HUES64 (cell line): ENCODE results near the gene PHF21A.
A peak's percentile ranks its signal among the peaks of the same experiment; 100 is the strongest.

Experiments used
- H3K27ac ChIP-seq: 2 replicates; pipeline ENCODE4 v1.7.0; 2013; ENCODE audit warnings: low read depth, low read length, inconsistent platforms
- H3K27me3 ChIP-seq: 2 replicates; pipeline ENCODE4 v1.6.1; 2013; ENCODE audit warnings: mild to moderate bottlenecking, low read length; ENCODE audit not compliant: insufficient read depth
- H3K36me3 ChIP-seq: 2 replicates; pipeline ENCODE4 v1.6.1; 2013; ENCODE audit warnings: mild to moderate bottlenecking, low read length; ENCODE audit not compliant: insufficient read depth
- H3K4me1 ChIP-seq: 2 replicates; pipeline ENCODE4 v1.6.1; 2013; ENCODE audit warnings: mild to moderate bottlenecking, low read length, moderate library complexity; ENCODE audit not compliant: insufficient read depth
- H3K4me3 ChIP-seq: 2 replicates; pipeline ENCODE4 v1.5.1; 2013; ENCODE audit warnings: mild to moderate bottlenecking, low read length, moderate library complexity
- H3K9ac ChIP-seq: 2 replicates; pipeline ENCODE4 v1.6.1; 2013; ENCODE audit warnings: mild to moderate bottlenecking, low read depth, low read length
- H3K9me3 ChIP-seq: 2 replicates; pipeline ENCODE4 v1.6.1; 2013; ENCODE audit warnings: low read depth, low read length; ENCODE audit not compliant: insufficient read depth
- WGBS: fragments of 150-250, 120-280 bp; methylation state at CpG from one replicate; pipeline ENCODE4 v1.1.7; 2013; ENCODE audit warnings: missing lambda C conversion rate; 5-methylcytosine and 5-hydroxymethylcytosine counted together

Gene PHF21A

GRCh38 chr11:45926536-45927331 lies 194.5 kb downstream of the PHF21A start:
- Histone ChIP-seq H3K36me3 (peaks cover 48% of the 10 kb centered on the region; the same call in 1 of the 2 replicates), H3K27me3 (peaks cover 10% of the 10 kb centered on the region), H3K27ac (no peak overlapping the region), H3K4me3 (no peak overlapping the region), H3K9me3 (no peaks in the 10 kb centered on the region), H3K9ac (no peak overlapping the region), H3K4me1 (no peaks in the 10 kb centered on the region)
- 96% methylated on average over 12 of the region's 12 CpGs for WGBS

GRCh38 chr11:45926001-45926401 lies 195.3 kb downstream of the PHF21A start:
- Histone ChIP-seq H3K27ac (no peak overlapping the region), H3K9me3 (no peaks in the 10 kb centered on the region), H3K4me1 (peaks cover 5% of the 10 kb centered on the region; the same call in 1 of the 2 replicates), H3K36me3 (peaks cover 42% of the 10 kb centered on the region; the same call in 1 of the 2 replicates), H3K4me3 (no peak overlapping the region), H3K9ac (no peak overlapping the region), H3K27me3 (peaks cover 15% of the 10 kb centered on the region)
- WGBS, result 90% methylated on average over 12 of the region's 12 CpGs

GRCh38 chr11:45925550-45925949 lies 195.7 kb downstream of the PHF21A start:
- peaks cover 20% of the 10 kb centered on the region for H3K27me3 ChIP-seq
- no peak overlapping the region for H3K27ac ChIP-seq
- no peak overlapping the region for H3K4me3 ChIP-seq
- peaks cover 7% of the 10 kb centered on the region; the same call in 1 of the 2 replicates for H3K4me1 ChIP-seq
- peaks cover 40% of the 10 kb centered on the region; the same call in 1 of the 2 replicates for H3K36me3 ChIP-seq
- no peaks in the 10 kb centered on the region for H3K9me3 ChIP-seq
- WGBS, result 94% methylated on average over 2 of the region's 3 CpGs
- H3K9ac ChIP-seq, result no peak overlapping the region

DNA sequence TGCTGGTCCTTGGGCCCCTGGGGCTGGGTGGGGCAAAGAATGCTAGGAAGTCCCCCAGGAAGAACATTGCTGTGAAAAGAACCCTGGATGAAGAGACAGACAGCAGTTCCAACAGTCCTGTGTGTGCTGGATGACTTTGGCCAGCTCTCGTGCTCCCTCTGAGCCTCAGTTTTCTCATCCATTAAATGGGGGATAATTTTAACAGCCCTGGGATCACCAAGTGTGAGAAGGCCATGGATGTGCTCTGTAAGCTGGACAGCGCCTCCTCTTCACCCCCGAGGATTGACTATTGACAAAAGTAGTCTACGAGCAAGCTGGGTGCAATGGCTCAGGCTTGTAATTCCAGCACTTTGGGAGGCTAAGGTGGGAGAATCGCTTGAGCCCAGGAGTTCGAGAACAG lies 196.3 kb downstream of the PHF21A start:
- 96% methylated on average over 6 of the region's 6 CpGs for WGBS

GRCh38 chr11:45924036-45924915 lies 197.0 kb downstream of the PHF21A start:
- Histone ChIP-seq H3K4me3 (no peak overlapping the region), H3K27ac (no peak overlapping the region), H3K36me3 (peaks cover 38% of the 10 kb centered on the region; the same call in 1 of the 2 replicates), H3K4me1 (peaks cover 10% of the 10 kb centered on the region; the same call in 1 of the 2 replicates), H3K27me3 (peaks cover 22% of the 10 kb centered on the region), H3K9ac (no peak overlapping the region), H3K9me3 (no peaks in the 10 kb centered on the region)
- 89% methylated on average over 22 of the region's 22 CpGs for WGBS

More for the DNA sequence above, 196.3 kb downstream of the PHF21A start:
- Histone ChIP-seq H3K4me1 (peaks cover 10% of the 10 kb centered on the region; the same call in 1 of the 2 replicates), H3K27me3 (peaks cover 22% of the 10 kb centered on the region), H3K4me3 (no peak overlapping the region), H3K27ac (no peak overlapping the region), H3K36me3 (peaks cover 38% of the 10 kb centered on the region; the same call in 1 of the 2 replicates), H3K9me3 (no peaks in the 10 kb centered on the region), H3K9ac (no peak overlapping the region)

DNA sequence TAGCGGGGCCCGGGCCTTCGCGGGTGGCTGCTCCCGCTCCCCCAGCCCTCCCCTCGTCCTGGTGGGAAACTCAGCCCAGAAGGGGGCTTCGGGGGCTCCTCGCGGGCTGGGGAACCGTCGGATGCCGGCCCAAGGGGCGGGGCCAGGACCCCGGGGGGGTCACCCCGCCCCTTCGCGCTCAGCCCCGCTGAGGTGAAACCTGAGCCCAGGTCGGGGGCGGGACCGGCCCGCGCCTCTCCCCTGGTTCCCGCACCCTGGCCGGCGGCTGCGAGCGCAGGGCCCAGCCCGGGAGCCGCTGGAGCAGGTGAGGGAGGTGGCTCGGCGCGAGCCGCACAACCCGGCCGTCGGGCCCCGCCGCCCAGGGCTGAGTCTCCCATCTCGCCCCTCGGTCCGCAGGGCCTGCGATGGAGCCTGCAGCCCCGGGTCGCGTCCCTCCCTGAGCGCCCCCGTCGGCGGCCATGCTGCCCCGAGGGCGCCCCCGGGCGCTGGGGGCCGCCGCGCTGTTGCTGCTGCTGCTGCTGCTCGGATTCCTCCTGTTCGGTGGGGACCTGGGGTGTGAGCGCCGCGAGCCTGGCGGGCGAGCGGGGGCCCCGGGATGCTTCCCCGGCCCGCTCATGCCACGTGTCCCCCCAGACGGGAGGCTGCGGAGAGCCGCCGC lies 198.7 kb downstream of the PHF21A start, which contains the start of gene LARGE2:
Gene LARGE2 (plus strand): TSS at position 232 of the 658 bp plus-strand sequence. CDS start 227 bp downstream, at position 459.
- Histone ChIP-seq H3K9me3 (no peaks in the 10 kb centered on the region), H3K4me1 (peaks cover 10% of the 10 kb centered on the region; the same call in 1 of the 2 replicates), H3K27ac (peak within 1 kb of the TSS; percentile 80; the same call in 1 of the 2 replicates), H3K36me3 (peaks cover 26% of the 10 kb centered on the region; the same call in 1 of the 2 replicates), H3K9ac (peak within 1 kb of the TSS; percentile 71), H3K27me3 (peaks cover 22% of the 10 kb centered on the region), H3K4me3 (peak within 1 kb of the TSS; percentile 66)
- under 1% methylated on average over 73 of the region's 73 CpGs for WGBS

DNA sequence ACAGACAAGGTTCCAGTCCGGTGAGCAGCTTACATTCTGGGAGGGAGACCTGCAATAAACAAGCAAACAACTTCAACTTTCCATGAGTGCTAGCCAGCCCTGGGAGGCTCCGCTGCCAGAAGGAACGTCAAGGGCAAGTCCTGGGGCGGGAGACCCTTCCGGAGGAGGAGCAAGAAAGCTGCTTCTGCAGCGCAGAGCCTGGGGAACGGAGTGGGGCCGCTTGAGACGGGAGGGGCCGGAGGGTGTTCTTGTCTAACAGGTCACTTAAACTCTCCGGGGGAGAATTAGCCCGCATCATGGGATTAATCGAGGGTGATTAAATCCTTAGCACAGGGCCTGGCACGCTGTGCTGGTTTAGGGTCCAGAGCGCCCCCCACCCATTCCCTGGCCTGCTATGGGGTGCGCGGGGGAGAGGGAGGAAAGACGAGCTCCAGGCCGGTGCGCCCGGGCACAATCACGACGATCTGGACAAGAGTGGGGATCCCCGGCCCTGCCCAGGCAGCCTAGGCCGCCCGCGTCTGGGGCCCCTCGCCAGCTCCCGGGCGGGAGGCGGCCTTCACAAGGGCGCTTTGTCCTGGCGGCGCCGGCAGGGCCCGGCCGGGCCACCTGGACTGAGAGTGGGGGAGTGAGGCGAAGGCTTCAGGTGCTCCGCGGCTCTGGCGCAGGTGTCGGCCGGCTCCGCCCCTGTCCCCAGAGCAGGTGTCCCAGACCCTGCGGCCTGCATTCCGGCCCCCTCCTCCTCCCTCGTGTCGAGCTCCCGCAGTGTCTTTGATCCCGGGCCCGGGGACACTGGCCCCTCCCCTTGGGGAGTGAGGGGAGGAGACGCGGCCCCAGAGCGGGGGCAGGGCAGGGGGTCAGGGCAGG lies 199.5 kb downstream of the PHF21A start:
- peaks cover 22% of the 10 kb centered on the region for H3K27me3 ChIP-seq
- 2% methylated on average over 54 of the region's 54 CpGs for WGBS
- peak overlapping the region; percentile 66 for H3K4me3 ChIP-seq
- H3K4me1 ChIP-seq, result peaks cover 10% of the 10 kb centered on the region; the same call in 1 of the 2 replicates
- H3K27ac ChIP-seq, result peak overlapping the region; percentile 80; the same call in 1 of the 2 replicates
- peaks cover 19% of the 10 kb centered on the region; the same call in 1 of the 2 replicates for H3K36me3 ChIP-seq
- H3K9ac ChIP-seq, result peak overlapping the region; percentile 71; the same call in 1 of the 2 replicates
- no peaks in the 10 kb centered on the region for H3K9me3 ChIP-seq

- H3K36me3 ChIP-seq, result peaks cover 10% of the 10 kb centered on the region; the same call in 1 of the 2 replicates
- no peak overlapping the region for H3K9ac ChIP-seq
- peak overlapping the region; percentile 80; the same call in 1 of the 2 replicates for H3K27ac ChIP-seq
- peaks cover 10% of the 10 kb centered on the region; the same call in 1 of the 2 replicates for H3K4me1 ChIP-seq
- H3K9me3 ChIP-seq, result no peaks in the 10 kb centered on the region
- H3K27me3 ChIP-seq, result peaks cover 22% of the 10 kb centered on the region
- H3K4me3 ChIP-seq, result peak overlapping the region; percentile 66
- WGBS, result 86% methylated on average over 6 of the region's 6 CpGs
Measured at GRCh38 chr11:45920531-45921477, 200.4 kb downstream of the PHF21A start.
